Neural progenitor cell (in vitro differentiated cells): ENCODE results near the gene PRIM2. TPM values are rescaled to one million over a fixed set of nuclear protein-coding genes. Genes with fewer than 3 reads are reported as not detected.
"Not testable (repeated sequence)": the region's sequence is repeated elsewhere in the genome, so short reads cannot be mapped to it uniquely, and the experiment has no call there.

Experiments used
- DNase-seq: peaks from one replicate; pipeline ENCODE4 v3.0.0-alpha.2; 2016; ENCODE audit warnings: low spot score
- H2AFZ ChIP-seq: fragments of 200-600 bp; sonication (generic); replicated peaks from 2 replicates; pipeline ENCODE4 v1.6.1; 2016; ENCODE audit warnings: antibody characterized with exemption
- H3F3A ChIP-seq: fragments of 200-600 bp; sonication (generic); 2 replicates; pipeline ENCODE4 v1.6.1; 2016; ENCODE audit warnings: antibody characterized with exemption, low read depth
- H3K27ac ChIP-seq: fragments of 200-600 bp; sonication (generic); 2 replicates; pipeline ENCODE4 v1.5.1; 2016; ENCODE audit warnings: mild to moderate bottlenecking
- H3K27me3 ChIP-seq: fragments of 200-600 bp; sonication (generic); 2 replicates; pipeline ENCODE4 v1.6.1; 2016; ENCODE audit warnings: mild to moderate bottlenecking, moderate library complexity
- H3K36me3 ChIP-seq: fragments of 200-600 bp; sonication (generic); 2 replicates; pipeline ENCODE4 v1.5.1; 2016
- H3K4me1 ChIP-seq: fragments of 200-600 bp; sonication (generic); 2 replicates; pipeline ENCODE4 v1.6.1; 2016; ENCODE audit warnings: mixed run types
- H3K4me2 ChIP-seq: fragments of 200-600 bp; sonication (generic); 2 replicates; pipeline ENCODE4 v1.6.1; 2016
- H3K4me3 ChIP-seq: fragments of 200-600 bp; sonication (generic); 2 replicates; pipeline ENCODE4 v1.5.1; 2016
- H3K79me2 ChIP-seq: fragments of 200-600 bp; sonication (generic); 2 replicates; pipeline ENCODE4 v1.6.1; 2016; ENCODE audit warnings: low read depth
- H3K9ac ChIP-seq: fragments of 200-600 bp; sonication (generic); 2 replicates; pipeline ENCODE4 v1.6.1; 2016
- H3K9me3 ChIP-seq: fragments of 200-600 bp; sonication (generic); 2 replicates; pipeline ENCODE4 v1.5.1; 2016; ENCODE audit warnings: low read depth
- H4K20me1 ChIP-seq: fragments of 200-600 bp; sonication (generic); 2 replicates; pipeline ENCODE4 v1.6.1; 2016; ENCODE audit warnings: low read depth
- H3K27ac Mint-ChIP-seq: 3 replicates; pipeline ENCODE4 v1.8.0; 2021; ENCODE audit warnings: mixed read lengths
- H3K27me3 Mint-ChIP-seq: 2 replicates; pipeline ENCODE4 v1.8.0; 2022; ENCODE audit warnings: low read depth, mild to moderate bottlenecking, inconsistent platforms, moderate library complexity, mixed read lengths; ENCODE audit not compliant: insufficient read depth
- H3K36me3 Mint-ChIP-seq: 3 replicates; pipeline ENCODE4 v1.8.0; 2021; ENCODE audit warnings: mixed read lengths
- H3K4me1 Mint-ChIP-seq: 3 replicates; pipeline ENCODE4 v1.8.0; 2021; ENCODE audit warnings: mixed read lengths
- H3K4me3 Mint-ChIP-seq: 3 replicates; pipeline ENCODE4 v1.8.0; 2021; ENCODE audit warnings: mild to moderate bottlenecking, moderate library complexity, mixed read lengths
- H3K9me3 Mint-ChIP-seq: 3 replicates; pipeline ENCODE4 v1.8.0; 2020; ENCODE audit warnings: mixed read lengths
- CTCF ChIP-seq: fragments of 200-600 bp; sonication (generic); IDR thresholded peaks from 2 replicates; pipeline ENCODE4 v1.5.1; 2017; ENCODE audit warnings: antibody characterized with exemption, mild to moderate bottlenecking
- microRNA counts: library from miRNA; unstranded; fragments of <30 nt; microRNA quantifications from one replicate; lab custom pipeline; 2016
- microRNA-seq: library from miRNA; unstranded; fragments of <30 nt; microRNA quantifications from one replicate; pipeline ENCODE4, GENCODE V29; 2016
- small RNA-seq: library from RNA; depleted of rRNA; stranded (forward); fragments of <200 nt; gene quantifications from one replicate; pipeline ENCODE3, GENCODE V24; 2015
- total RNA-seq: library from RNA; depleted of rRNA; stranded (reverse); fragments of >200 nt; gene quantifications from 2 replicates; pipeline ENCODE4 v1.2.3, GENCODE V29; 2015; ENCODE audit warnings: low replicate concordance

The PRIM2 gene
- total RNA-seq, 1 donor from 2014 or later: 81.0 TPM

GRCh38 chr6:57671937-57672627 lies 354.7 kb downstream of the PRIM2 start:
- H3K4me2 ChIP-seq, H3K79me2 ChIP-seq, H3K27ac Mint-ChIP-seq, H4K20me1 ChIP-seq, H3K27me3 Mint-ChIP-seq, H3K9ac ChIP-seq, H3K36me3 ChIP-seq, H3K4me3 Mint-ChIP-seq, H3K27me3 ChIP-seq, H3K9me3 Mint-ChIP-seq, H3K36me3 Mint-ChIP-seq, H3K4me1 Mint-ChIP-seq, H3K4me3 ChIP-seq, H3K27ac ChIP-seq, H3K9me3 ChIP-seq, H3K4me1 ChIP-seq, H2AFZ ChIP-seq, H3F3A ChIP-seq: not testable (repeated sequence)
- peak; percentile 37 for TF ChIP-seq CTCF
- DNase-seq: peak; percentile 23

GRCh38 chr6:57673281-57673680 lies 355.9 kb downstream of the PRIM2 start:
- not testable (repeated sequence) for H3K9me3 Mint-ChIP-seq, H3F3A ChIP-seq, H3K27me3 ChIP-seq, H3K27ac ChIP-seq, H2AFZ ChIP-seq, H3K79me2 ChIP-seq, H3K4me3 ChIP-seq, H3K27ac Mint-ChIP-seq, H3K36me3 ChIP-seq, H3K4me1 ChIP-seq, H3K9me3 ChIP-seq, H4K20me1 ChIP-seq, H3K4me3 Mint-ChIP-seq, H3K27me3 Mint-ChIP-seq, H3K4me2 ChIP-seq, H3K4me1 Mint-ChIP-seq, H3K9ac ChIP-seq, H3K36me3 Mint-ChIP-seq
- DNase-seq: peak; percentile 47
- peak; percentile 41 for TF ChIP-seq CTCF

- H3K27me3 ChIP-seq, H3K9ac ChIP-seq, H3K4me2 ChIP-seq, H3K36me3 Mint-ChIP-seq, H3K27me3 Mint-ChIP-seq, DNase-seq, H2AFZ ChIP-seq, H3K27ac Mint-ChIP-seq, H3F3A ChIP-seq, H3K4me1 Mint-ChIP-seq, H3K9me3 ChIP-seq, H3K27ac ChIP-seq, H3K79me2 ChIP-seq, H3K9me3 Mint-ChIP-seq, H3K36me3 ChIP-seq, H3K4me3 ChIP-seq, H3K4me3 Mint-ChIP-seq, H3K4me1 ChIP-seq, H4K20me1 ChIP-seq: not testable (repeated sequence)
Measured at GRCh38 chr6:57675386-57675785, 358.0 kb downstream of the PRIM2 start.

- not testable (repeated sequence) for H3K36me3 Mint-ChIP-seq, H3K9me3 ChIP-seq, H3K4me1 Mint-ChIP-seq, H2AFZ ChIP-seq, H3K4me2 ChIP-seq, H3K9ac ChIP-seq, H3K27ac ChIP-seq, H3K36me3 ChIP-seq, H3K9me3 Mint-ChIP-seq, H3K27me3 ChIP-seq, H3K27ac Mint-ChIP-seq, H3F3A ChIP-seq, H4K20me1 ChIP-seq, H3K4me3 ChIP-seq, DNase-seq, H3K4me1 ChIP-seq, H3K27me3 Mint-ChIP-seq, H3K4me3 Mint-ChIP-seq, H3K79me2 ChIP-seq
Measured at GRCh38 chr6:57696382-57696781, 379.0 kb downstream of the PRIM2 start.

MicroRNAs within 50 kb of the gene (microRNA counts, 767-probe panel; counts per million panel counts)
- microRNA hsa-miR-548u (lab: Ali Mortazavi, UCI): 460 counts per million, percentile 90 among the panel's probes with 10 or more counts

Small RNAs within 50 kb of the gene (microRNA-seq; reads per million reads assigned to microRNA genes)
- gene MIR548U: not detected

Small RNAs within 50 kb of the gene (small RNA-seq; reads per million reads assigned to genes)
- gene MIR548U: not detected

Other genes starting within 250 kb of the PRIM2 start
- gene ZNF451, start 227.4 kb upstream of the PRIM2 start, total RNA-seq: 93.4 and 126 TPM in 2 replicates
- gene BAG2, start 145.3 kb upstream of the PRIM2 start, total RNA-seq: 0.84 and 1.5 TPM in 2 replicates
- gene RAB23, start 95.3 kb upstream of the PRIM2 start, total RNA-seq: 26.9 and 43.7 TPM in 2 replicates